Activated naive CD4-positive, alpha-beta T cell (primary cell): ENCODE measurements around the gene ING3.

ENCODE experiments used
- DNase-seq, 4 experiments: peaks; one replicate each; lab custom pipeline; 2025; lab: John Stamatoyannopoulos, UW

ING3 gene

GRCh38 chr7:120988591-120989256 is 38.1 kb downstream of the ING3 start, which contains the start of gene CPED1:
Gene CPED1 (plus strand): TSS chr7:120988711. CDS start chr7:120989622, 911 bp downstream.
- DNase-seq, result peak in 1 of 4 experiments; percentile 3

DNA sequence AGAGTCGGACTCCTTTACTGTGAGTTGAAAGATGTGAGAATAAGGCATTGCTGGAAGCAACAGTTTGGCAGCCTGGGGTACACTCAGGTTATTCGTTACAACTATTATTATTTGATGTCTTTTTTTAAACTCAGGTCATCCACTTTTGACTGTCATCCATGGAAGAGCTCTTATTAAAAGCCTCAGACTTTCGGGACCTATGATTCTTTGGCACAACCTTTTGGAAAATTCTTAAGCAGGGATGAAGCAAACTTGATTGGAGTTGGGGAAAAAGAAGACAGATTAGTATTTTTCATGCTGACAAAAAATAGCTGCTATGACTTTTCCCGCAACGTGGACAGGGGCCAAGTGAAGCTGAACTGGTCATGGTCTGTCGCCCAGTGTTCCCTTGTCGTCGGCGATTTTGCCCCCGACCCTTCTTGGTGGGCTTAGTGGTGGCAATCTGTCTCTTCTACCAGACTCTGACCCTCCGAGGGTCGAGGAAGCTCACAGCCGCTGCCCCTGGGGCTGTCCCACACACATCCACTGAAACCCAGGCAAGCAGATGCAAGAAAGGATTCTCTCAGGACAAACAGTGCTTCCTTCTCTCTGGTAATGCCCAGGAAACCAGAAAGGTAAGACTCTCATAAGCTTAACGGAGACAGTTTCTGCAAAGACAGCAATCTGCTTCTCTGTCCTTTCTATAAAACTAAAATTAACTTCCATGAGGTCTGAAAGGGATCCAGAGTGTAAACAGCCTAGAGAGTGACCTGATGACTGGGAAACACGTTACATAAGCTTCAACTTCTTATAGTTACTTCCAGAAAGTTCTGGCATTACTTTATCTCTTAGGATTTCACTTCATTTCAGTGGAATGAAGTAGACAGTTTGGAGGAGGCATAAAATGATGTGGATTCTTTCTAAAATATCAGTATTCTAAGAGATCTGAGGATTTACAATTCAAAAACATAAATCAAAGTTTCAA is 39.0 kb downstream of the ING3 start:
- DNase-seq, result no peak

DNA sequence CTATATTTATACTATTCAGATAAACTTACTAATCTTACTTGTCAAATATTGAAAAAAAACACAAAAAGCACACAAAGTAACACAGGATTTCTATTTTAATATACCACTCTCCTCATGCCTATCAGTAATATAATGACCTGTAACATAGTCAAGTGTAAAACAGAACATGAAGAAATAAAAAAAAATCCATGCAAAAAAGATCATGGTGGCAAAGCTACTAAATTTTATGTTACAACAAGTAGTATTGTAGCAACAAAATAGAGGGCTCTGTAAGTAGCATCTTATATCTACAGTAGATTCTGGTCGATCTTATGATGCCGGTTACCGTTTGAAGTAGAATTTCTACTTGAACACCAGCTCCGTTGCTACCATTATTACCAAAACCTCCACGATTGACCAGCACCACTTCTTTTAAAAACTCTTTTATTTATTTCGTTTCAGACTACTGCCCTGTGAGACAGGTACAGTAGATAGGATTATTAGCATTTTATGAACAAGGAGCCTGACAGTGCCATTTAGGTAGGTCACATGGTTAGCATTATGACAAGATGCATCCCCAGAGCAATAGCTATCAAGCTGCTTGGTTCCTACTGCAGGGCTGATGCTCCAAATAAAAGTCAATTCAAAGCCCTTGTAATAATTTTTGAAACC is 40.0 kb downstream of the ING3 start:
- DNase-seq, result no peak

GRCh38 chr7:120991161-120991560 is 40.6 kb downstream of the ING3 start:
- DNase-seq, result no peak

- DNase-seq, result no peak
Observed at GRCh38 chr7:120991581-120991980, 41.0 kb downstream of the ING3 start.

DNA sequence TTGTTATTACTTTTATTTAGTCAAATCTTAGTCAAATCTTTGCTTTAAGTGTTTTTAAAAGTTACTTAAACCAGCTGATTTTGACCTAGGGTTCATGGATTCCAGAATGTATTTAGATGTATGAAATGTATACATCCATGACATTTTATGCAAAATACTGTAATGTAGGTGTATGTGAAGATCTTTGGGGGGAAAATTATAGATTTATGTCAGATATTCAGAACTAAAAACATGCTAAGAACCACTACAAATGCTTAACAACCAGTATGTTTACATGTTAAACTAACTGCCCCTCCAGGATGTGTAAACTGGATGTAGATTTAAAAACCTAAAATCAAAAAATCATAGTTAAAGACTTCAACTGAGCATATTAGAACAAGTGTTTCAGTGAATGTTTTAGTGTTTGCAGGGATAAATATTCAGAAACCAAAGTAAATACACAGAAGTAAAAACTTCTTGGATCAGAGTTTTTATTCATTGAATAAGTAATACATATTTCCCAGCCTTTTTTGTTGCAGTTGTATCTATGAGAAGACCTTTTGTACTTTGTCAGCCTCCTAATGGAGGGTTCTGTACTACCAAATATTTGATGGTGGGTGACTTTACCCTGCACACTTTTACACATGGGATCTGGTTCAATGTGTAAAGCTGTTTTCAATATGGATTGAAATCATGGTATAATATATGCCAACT is 41.8 kb downstream of the ING3 start:
- DNase-seq, result no peak

- no peak for DNase-seq
Observed at GRCh38 chr7:120992965-120993494, 42.5 kb downstream of the ING3 start.

GRCh38 chr7:120993553-120994191 is 43.1 kb downstream of the ING3 start:
- no peak for DNase-seq

DNA sequence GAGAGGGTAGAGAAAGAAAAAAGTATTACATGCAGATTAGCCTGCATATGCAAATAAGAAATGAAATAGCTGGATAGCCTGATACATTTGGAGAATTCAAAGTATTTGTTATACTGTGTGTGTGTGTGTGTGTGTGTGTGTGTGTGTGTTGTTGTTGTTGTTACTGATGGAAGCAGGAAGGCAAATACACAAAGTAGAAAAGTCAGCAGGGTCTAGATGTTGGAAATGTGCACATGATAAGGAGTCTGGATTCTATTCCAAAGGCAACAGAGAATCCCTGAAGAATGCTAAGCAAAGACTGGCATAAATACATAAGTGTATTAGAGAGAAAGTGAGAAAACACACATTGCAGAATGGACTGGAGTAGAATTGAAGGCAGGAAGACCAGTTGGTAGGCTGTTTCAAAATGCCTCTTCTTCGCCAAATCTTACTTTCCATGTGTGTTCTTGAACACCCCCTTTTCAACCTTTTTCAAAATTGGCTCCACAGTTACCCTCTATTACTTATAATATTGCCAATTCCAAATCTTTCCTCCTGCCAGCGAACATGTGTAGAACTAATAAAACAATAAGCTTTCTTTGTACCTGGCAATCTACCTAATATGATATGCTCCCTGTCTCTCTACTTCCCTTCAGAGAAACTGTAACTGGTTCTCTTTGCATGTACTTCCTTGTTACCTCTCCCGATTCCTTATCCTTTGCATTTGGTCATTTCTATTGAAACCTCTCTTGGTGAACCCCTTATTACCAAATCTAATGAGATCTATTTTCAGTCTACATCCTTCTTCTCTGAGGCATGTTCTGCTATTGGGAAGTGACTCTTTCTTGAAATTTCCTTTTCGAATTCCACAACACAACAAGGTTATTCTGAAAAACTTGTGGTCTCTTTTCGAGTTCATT is 44.2 kb downstream of the ING3 start:
- no peak for DNase-seq

DNA sequence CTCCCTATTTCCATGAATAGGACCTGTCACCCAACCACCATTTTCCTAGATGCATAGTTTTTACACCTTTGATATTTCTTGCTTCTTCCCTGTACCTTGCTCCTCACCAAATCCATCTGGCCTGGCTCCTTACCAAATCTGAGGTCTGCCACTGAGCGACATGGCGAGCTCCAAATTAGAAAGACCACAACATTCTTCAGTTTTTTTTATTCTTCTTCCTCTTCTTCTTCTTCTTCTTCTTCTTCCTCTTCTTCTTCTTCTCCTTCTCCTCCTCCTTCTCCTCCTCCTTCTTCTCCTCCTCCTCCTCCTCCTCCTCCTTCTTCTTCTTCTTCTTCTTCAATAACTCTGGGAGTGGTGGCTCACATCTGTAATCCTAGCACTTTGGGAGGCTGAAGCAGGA is 45.1 kb downstream of the ING3 start:
- DNase-seq, result no peak

DNA sequence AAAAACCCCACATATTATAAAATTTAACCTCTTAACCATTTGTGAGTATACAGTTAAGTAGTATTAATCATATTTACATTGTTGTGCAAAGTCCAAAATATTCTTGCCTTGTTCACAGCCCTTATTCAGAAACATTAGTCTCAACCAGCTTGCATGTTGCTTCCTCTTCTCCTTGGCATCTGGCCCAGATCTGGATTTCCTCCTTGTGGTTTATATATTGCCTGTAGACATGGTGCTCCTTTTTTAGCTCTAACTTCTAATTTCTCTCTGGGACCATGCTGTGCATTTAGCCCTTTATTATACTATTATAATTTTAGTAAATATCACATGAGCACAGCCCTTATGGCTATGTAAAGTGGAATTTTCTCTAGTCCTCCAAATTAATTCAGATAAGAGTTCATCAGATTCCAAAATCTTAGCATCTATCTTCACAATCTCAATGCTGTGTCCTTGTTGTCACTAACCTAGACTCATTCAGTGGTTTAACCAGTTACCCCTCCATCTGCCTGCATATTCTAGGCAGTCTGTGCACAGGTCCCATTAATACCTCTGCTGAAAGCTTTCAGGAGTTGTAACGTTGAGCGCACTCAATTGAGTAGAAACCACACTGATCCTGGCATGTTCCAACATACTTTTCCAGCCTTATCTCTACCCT is 45.9 kb downstream of the ING3 start:
- peak in 1 of 4 experiments; percentile 19 for DNase-seq

DNA sequence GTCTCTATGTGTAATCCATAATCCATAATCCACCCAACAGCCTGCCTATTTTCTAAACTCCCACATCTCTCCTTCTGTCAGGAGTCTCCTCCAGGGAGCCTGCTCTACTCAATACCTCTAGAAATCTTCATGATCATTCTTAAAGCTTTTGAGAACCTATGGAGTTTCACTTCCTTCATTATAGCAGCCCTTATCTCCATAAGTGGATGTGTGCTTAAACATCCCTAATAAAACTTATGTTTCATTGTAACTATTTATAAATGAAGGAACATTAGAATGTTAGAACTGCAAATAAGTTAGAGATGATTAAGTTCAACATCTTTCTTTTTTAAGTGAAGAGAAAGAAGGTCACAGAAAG is 46.4 kb downstream of the ING3 start:
- no peak for DNase-seq

DNA sequence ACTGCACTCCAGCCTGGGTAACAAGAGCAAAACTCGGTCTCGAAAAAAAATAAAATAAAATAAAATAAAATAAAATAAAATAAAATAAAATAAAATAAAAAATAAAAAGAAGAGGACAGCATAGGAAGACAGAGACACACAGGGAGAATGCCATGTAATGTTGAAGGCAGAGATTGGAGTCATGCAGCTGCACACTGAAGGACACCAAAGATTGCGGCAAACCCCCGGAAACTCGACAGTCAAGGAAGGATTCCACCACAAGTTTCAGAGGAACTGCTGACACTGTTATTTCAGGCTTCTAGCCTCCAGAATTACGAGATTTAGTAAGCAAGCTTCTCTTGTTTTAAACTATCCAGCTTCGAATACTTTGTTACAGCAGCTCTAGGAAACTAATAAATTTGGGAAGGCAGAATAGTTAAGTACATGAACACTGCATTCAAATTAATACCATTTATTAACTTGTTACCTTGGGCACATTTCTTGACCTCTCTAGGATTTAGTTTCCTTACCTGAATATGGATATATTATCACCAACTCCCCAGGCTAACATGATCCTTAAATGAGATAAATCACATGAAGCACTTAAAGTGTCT is 47.4 kb downstream of the ING3 start:
- DNase-seq, result no peak

DNA sequence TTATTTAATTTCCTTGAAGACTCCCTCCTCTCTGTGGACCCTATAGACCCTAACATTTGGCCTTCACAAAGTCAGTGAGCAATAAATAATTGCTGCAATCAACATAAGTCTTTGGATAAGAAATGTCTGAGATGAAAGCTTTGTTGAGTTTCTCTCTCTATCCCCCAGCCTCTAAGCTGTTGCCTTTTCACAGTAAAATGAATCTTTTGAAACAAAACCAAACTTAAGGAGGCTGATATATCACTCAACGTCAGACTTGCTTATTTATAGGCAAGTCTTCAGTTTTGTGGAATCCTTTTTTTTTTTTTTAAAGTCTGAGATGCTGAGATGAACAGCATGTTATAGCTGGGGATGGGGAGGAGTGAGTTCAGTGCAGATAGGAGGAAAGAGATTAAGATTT is 47.9 kb downstream of the ING3 start:
- DNase-seq, result no peak

GRCh38 chr7:120998996-120999565 is 48.5 kb downstream of the ING3 start:
- no peak for DNase-seq

DNA sequence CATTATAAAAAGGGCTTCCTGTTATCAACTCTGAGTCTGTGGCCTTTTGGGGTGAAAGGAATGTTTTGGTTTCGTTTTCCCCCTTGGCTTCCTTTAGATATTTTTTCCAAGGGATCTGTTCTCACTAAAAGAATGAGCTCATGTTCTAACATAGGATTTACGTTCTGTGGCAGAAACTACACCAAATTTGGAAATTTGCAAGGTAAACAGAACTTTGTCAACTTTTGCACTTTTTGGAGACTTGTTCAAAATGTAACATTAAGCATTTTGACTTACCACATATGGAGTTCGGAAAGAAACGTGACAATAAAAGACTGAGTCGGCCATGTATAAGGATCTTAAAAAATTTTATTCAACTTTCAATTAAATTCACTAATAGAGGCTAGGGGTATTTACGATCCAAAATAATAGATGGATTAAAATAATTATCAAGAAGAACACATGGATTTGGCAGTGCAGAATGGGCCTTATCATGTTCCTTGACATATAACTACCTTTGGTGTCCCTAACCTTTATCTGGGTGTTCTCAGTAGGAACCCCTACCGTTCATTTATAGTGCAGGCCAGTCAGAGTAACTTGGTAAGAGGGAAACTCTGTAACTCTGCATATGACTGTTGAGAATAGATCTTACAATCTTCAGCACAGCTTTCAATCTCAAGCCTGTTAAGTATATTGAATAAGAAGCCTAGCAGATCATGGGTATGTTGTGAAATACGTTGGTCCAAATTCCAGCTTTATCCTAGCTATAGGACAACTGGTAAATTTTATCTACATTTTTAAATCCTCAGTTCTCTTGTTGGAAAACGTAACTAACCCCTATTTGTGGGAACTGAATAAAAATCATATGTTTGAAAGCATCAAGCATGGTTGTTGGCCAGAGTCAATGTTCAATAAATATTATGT is 49.8 kb downstream of the ING3 start:
- no peak for DNase-seq

- DNase-seq, result no peak
Observed at GRCh38 chr7:121001234-121001906, 50.8 kb downstream of the ING3 start.
